Prostate gland (tissue), 2 donors: ENCODE data around the gene IGLL1.

Source experiments
- CTCF ChIP-seq, 4 experiments: fragments of 200-600 bp in 2 of 4; fragments of 450-650 bp in 2 of 4; sonication (generic) in 2 of 4; IDR thresholded peaks; 1 replicate in 3 of 4; 2 replicates in 1 of 4; pipeline ENCODE4 v1.5.1; 2016 to 2019; ENCODE audit warnings: antibody characterized with exemption in 4 of 4, mild to moderate bottlenecking in 2 of 4, moderate library complexity in 2 of 4
- POLR2A ChIP-seq: fragments of 450-650 bp; IDR thresholded peaks from one replicate; pipeline ENCODE4 v1.6.1; 2016; ENCODE audit warnings: antibody characterized with exemption, mild to moderate bottlenecking

- TF ChIP-seq CTCF (IDR thresholded peaks at IDR 0.05) (no peak), POLR2A (no peak)
Measured at GRCh38 chr22:23603266-23603665, 23.2 kb upstream of the IGLL1 start.
